C4-2B (cell line): ENCODE measurements around the gene ARRB1.

ENCODE experiments used
- ZFX ChIP-seq: fragments of 450-650 bp; IDR thresholded peaks from 2 replicates; pipeline ENCODE4 v1.6.1; 2017
- TF ChIP-seq, protein P1 (sequence below): fragments of 450-650 bp; conservative IDR thresholded peaks from 2 replicates; pipeline ENCODE4 v1.5.1; 2017; ENCODE audit warnings: mild to moderate bottlenecking

DNA sequence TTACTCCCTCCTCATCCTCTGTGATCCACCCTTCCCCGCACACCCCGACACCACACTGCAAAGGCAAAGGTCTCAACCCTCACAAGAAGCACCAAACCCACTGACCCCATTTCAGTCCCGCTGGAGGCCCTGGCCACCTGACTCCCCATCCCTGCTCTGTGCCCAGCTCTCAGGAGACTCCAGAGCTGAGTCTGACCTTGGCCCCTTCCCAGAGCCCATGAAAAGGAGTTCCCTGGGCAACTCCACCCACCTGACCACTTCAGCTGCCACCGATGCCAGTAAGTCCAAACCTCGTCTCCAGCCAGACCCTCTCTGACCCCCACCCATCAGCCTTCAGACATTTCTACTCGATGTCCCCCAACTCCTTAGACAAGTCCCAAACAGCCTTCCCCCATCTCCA lies 45.5 kb downstream of the ARRB1 start:
- no peak for TF ChIP-seq ZFX
- TF ChIP-seq, protein P1, sequence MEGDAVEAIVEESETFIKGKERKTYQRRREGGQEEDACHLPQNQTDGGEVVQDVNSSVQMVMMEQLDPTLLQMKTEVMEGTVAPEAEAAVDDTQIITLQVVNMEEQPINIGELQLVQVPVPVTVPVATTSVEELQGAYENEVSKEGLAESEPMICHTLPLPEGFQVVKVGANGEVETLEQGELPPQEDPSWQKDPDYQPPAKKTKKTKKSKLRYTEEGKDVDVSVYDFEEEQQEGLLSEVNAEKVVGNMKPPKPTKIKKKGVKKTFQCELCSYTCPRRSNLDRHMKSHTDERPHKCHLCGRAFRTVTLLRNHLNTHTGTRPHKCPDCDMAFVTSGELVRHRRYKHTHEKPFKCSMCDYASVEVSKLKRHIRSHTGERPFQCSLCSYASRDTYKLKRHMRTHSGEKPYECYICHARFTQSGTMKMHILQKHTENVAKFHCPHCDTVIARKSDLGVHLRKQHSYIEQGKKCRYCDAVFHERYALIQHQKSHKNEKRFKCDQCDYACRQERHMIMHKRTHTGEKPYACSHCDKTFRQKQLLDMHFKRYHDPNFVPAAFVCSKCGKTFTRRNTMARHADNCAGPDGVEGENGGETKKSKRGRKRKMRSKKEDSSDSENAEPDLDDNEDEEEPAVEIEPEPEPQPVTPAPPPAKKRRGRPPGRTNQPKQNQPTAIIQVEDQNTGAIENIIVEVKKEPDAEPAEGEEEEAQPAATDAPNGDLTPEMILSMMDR, result no peak
